Measurements from ENCODE around the gene AUTS2.

AUTS2 gene

DNA sequence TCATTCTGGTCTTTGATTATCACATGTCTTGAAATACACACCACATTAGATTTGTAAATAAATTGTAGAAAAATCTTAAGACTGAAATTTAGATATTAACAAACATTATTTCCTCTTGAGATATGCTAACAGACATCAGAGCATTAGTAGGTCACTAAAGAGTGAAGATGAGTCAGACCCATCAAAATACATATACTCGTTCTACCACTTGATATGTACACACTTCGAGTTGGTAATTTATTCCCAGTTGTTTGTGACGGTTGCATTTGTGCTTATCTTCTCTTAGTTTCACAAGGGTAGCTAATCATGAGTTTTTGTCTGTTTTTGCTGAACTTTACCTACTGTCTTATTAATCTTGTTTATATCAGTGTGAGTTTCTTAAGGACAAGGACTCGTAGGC, 383.4 kb downstream of the AUTS2 start:
- Histone ChIP-seq H3K36me3 (no peaks in the 10 kb centered on the region), H3K27ac (no peak overlapping the region), H3K9me3 (peaks cover 0 to 4% (median 0%) of the 10 kb centered on the region in 3 donors), H3K4me3 (no peak overlapping the region), H3K4me1 (peaks cover 0 to 14% (median 2%) of the 10 kb centered on the region in 4 donors), H3K27me3 (no peaks in the 10 kb centered on the region)
- intact Hi-C loops (cut with DNase I; ENCODE audit: low total_unique reads) = no loop called here
- no peak for DNase-seq
- TF ChIP-seq, protein P1, sequence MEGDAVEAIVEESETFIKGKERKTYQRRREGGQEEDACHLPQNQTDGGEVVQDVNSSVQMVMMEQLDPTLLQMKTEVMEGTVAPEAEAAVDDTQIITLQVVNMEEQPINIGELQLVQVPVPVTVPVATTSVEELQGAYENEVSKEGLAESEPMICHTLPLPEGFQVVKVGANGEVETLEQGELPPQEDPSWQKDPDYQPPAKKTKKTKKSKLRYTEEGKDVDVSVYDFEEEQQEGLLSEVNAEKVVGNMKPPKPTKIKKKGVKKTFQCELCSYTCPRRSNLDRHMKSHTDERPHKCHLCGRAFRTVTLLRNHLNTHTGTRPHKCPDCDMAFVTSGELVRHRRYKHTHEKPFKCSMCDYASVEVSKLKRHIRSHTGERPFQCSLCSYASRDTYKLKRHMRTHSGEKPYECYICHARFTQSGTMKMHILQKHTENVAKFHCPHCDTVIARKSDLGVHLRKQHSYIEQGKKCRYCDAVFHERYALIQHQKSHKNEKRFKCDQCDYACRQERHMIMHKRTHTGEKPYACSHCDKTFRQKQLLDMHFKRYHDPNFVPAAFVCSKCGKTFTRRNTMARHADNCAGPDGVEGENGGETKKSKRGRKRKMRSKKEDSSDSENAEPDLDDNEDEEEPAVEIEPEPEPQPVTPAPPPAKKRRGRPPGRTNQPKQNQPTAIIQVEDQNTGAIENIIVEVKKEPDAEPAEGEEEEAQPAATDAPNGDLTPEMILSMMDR (IDR thresholded peaks at IDR 0.05) = no peak

DNA sequence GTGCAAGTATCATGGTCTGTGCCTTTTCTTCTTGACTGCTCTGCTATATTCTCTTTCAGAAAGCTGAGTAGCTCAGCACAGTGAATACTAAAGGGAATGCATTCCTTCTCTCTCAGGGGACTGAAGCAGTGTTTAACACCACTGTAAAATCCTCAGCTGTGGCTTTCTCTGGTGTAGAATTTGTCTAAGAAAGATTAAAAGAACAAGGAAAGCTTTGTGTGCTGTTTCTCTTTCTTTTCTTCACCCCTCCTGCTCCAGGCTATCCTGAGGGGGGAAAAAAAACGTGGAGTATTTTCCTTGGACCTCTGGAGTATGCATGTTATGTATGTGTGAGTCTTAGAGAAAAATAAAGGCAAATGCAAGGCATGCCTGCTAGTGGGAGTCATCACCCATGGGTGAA, 383.9 kb downstream of the AUTS2 start:
- TF ChIP-seq, protein P1 (IDR thresholded peaks at IDR 0.05) = no peak
- H3K27me3 ChIP-seq = no peaks in the 10 kb centered on the region
- intact Hi-C loops (cut with DNase I; ENCODE audit: low total_unique reads) = no loop called here
- no peak overlapping the region for H3K27ac ChIP-seq
- H3K4me3 ChIP-seq = no peak overlapping the region
- no peaks in the 10 kb centered on the region for H3K9me3 ChIP-seq
- H3K36me3 ChIP-seq = no peaks in the 10 kb centered on the region
- H3K4me1 ChIP-seq = peaks cover 0 to 14% (median 2%) of the 10 kb centered on the region in 4 donors
- DNase-seq = no peak

DNA sequence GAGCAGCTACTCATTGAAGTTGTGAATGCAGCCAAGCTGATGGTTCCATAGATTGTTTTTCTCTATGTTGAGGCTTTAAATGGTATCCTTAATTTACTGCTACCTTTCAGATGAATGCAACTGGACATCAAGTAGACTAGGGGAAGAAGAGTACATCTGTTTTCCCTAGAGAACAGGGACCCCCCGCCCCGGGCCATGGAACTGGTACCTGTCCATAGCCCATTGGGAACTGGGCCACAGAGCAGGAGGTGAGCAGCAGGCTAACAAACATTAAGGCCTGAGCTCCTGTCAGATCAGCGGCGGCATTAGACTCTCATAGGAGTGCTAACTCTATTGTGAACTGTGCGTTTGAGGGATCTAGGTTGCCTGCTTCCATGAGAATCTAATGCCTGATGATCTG, 391.3 kb downstream of the AUTS2 start:
- no peaks in the 10 kb centered on the region for H3K9me3 ChIP-seq
- no peak overlapping the region for H3K27ac ChIP-seq
- TF ChIP-seq, protein P1 (IDR thresholded peaks at IDR 0.05) = no peak
- H3K4me3 ChIP-seq = no peak overlapping the region
- DNase-seq = no peak
- no peaks in the 10 kb centered on the region for H3K36me3 ChIP-seq
- H3K27me3 ChIP-seq = no peaks in the 10 kb centered on the region
- intact Hi-C loops (cut with DNase I; ENCODE audit: low total_unique reads) = no loop called here
- no peaks in the 10 kb centered on the region for H3K4me1 ChIP-seq

DNA sequence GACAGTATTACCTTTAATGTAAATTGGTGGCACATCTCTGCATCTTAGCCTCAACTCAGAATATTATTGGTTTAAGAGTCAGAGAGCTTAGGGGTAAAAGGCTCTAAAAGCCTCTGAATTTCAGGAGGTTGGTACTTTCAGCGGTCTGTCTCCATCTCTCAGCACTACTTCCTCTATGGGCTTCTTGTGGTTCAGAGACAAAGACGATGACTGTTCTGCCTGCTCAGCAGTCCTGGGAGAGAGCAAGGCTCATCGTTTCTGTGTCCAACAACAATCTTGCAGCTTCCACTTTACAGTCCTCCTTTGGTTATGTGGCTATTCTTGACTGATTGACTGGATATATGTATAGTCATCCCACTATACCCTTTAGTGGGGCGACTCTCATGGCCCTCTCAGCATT, 394.7 kb downstream of the AUTS2 start:
- TF ChIP-seq, protein P1 (IDR thresholded peaks at IDR 0.05) = no peak
- DNase-seq = no peak
- Histone ChIP-seq H3K27me3 (no peaks in the 10 kb centered on the region), H3K4me3 (no peak overlapping the region), H3K9me3 (no peaks in the 10 kb centered on the region), H3K27ac (no peak overlapping the region), H3K4me1 (no peaks in the 10 kb centered on the region), H3K36me3 (no peaks in the 10 kb centered on the region)
- intact Hi-C loops (cut with DNase I; ENCODE audit: low total_unique reads) = no loop called here

DNA sequence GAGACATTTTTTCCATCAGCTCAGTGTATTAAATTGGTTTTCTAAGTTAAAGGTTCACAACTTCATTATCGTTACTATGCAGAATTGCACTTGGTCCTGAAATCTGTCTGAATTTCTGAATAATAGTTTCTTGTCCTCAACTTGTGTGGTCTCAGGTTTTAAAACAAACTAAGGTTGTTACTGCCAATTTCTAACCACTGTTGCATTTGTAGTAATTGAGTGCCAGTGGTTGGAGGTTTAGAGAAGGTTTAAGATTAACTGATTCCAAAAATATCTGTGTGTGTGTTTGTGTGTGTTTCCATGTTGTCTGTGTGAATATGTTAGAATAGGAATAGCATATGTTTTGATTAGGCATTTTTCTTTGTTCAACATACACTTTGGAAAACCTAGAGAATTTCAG, 395.9 kb downstream of the AUTS2 start:
- Histone ChIP-seq H3K36me3 (no peaks in the 10 kb centered on the region), H3K4me3 (no peak overlapping the region), H3K4me1 (no peaks in the 10 kb centered on the region), H3K27me3 (no peaks in the 10 kb centered on the region), H3K9me3 (no peaks in the 10 kb centered on the region), H3K27ac (no peak overlapping the region)
- intact Hi-C loops (cut with DNase I; ENCODE audit: low total_unique reads) = no loop called here
- TF ChIP-seq, protein P1 (IDR thresholded peaks at IDR 0.05) = no peak
- DNase-seq = no peak

DNA sequence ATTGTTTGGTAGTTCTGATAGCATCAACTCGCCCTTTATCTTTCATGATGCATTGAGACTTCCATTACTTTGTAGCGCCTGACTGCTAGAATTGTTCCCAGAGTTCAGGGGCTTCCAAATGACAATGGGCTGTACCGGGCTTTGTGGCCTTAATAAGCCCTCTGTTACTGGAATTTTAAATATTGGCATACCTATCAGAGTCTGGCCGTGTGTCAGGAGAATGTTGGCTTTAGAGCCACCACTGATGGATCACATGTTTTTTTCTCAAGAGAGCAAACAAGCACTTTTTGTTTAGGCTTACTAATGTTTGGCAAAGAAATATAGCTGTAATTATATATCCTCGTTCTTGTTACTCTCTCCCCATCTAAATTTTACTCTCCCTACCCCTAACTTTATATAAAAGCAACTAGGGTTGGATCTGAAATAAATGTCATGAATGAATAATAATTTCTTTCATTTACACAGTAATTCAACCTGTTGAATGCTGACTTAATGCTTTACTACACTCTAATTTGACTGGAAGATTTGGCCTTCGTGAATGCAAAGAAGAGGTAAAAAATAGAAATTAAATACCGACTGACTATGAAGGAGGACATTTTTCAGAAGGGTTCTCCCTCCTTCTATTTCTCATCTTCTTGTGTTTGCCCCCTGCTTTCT, 396.7 kb downstream of the AUTS2 start:
- H3K9me3 ChIP-seq = no peaks in the 10 kb centered on the region
- H3K27ac ChIP-seq = no peak overlapping the region
- TF ChIP-seq, protein P1 (IDR thresholded peaks at IDR 0.05) = no peak
- intact Hi-C loops (cut with DNase I; ENCODE audit: low total_unique reads) = no loop called here
- H3K4me3 ChIP-seq = no peak overlapping the region
- DNase-seq = no peak
- no peaks in the 10 kb centered on the region for H3K36me3 ChIP-seq
- no peaks in the 10 kb centered on the region for H3K4me1 ChIP-seq
- no peaks in the 10 kb centered on the region for H3K27me3 ChIP-seq
